Lung (tissue), 12 donors: ENCODE measurements around the gene RAE1. TPM values are rescaled to one million over a fixed set of nuclear protein-coding genes. Genes with fewer than 3 reads are reported as not detected.

Experiments
- ATAC-seq: fragments of 200-7000 bp; cut with Tn5 transposase; one replicate; pipeline ENCODE4 v1.9.1; 2020; ENCODE audit warnings: moderate number of reproducible peaks; ENCODE audit not compliant: insufficient read depth, low FRiP score
- DNase-seq, 3 donors: peaks; one replicate each; pipeline ENCODE4 v3.0.0-alpha.2; 2013 to 2017
- H3K27ac ChIP-seq, 2 donors: one replicate each; pipeline ENCODE4 v1.5.1; 2013; ENCODE audit warnings: mild to moderate bottlenecking in 2 of 2, moderate library complexity in 2 of 2, control low read depth in 1 of 2, inconsistent platforms in 1 of 2, low read depth in 1 of 2, low read length in 1 of 2
- H3K27me3 ChIP-seq, 3 donors: one replicate each; pipeline ENCODE4 v1.5.1; 2013; ENCODE audit warnings: low read length in 2 of 3; ENCODE audit not compliant: control insufficient read depth in 3 of 3, insufficient read depth in 3 of 3
- H3K36me3 ChIP-seq, 4 donors: one replicate each; pipeline ENCODE4 v1.5.1; 2013; ENCODE audit warnings: low read length in 4 of 4, mild to moderate bottlenecking in 1 of 4, moderate library complexity in 1 of 4; ENCODE audit not compliant: control insufficient read depth in 4 of 4, insufficient read depth in 4 of 4
- H3K4me1 ChIP-seq, 5 donors: one replicate each; pipeline ENCODE4 v1.5.1; 2013; ENCODE audit warnings: low read length in 5 of 5, mild to moderate bottlenecking in 2 of 5, moderate library complexity in 1 of 5; ENCODE audit not compliant: control insufficient read depth in 5 of 5, insufficient read depth in 5 of 5
- H3K4me3 ChIP-seq: one replicate; pipeline ENCODE4 v1.5.1; 2013; ENCODE audit warnings: mild to moderate bottlenecking, control low read depth, moderate library complexity
- H3K9ac ChIP-seq, 2 donors: one replicate each; pipeline ENCODE4 v1.5.1; 2013; ENCODE audit warnings: low read length in 2 of 2, control low read depth in 1 of 2; ENCODE audit not compliant: insufficient read depth in 1 of 2
- H3K9me3 ChIP-seq, 4 donors: one replicate each; pipeline ENCODE4 v1.5.1; 2013; ENCODE audit warnings: low read length in 3 of 4, mild to moderate bottlenecking in 1 of 4, moderate library complexity in 1 of 4; ENCODE audit not compliant: control insufficient read depth in 4 of 4, insufficient read depth in 3 of 4
- CTCF ChIP-seq: IDR thresholded peaks from 2 replicates; pipeline ENCODE4 v1.5.1; 2012; ENCODE audit warnings: mild to moderate bottlenecking; ENCODE audit errors: control extremely low read depth, extremely low read depth
- WGBS, 2 donors: extraction: QIAGEN DNeasy Blood & Tissue Kit; methylation state at CpG; one replicate each; pipeline ENCODE4 v1.1.7; 2013; 5-methylcytosine and 5-hydroxymethylcytosine counted together
- polyA plus RNA-seq, 2 donors: library from polyadenylated mRNA; stranded (reverse); fragments of 200-250 nt; gene quantifications; one replicate each; pipeline ENCODE4 v1.2.1, GENCODE V29; 2013
- total RNA-seq, 2 donors: library from RNA; depleted of rRNA in 1 of 2; stranded (reverse); fragments of >200 nt in 1 of 2; gene quantifications; one replicate each; pipeline ENCODE4 v1.2.1, GENCODE V29; 2014 to 2021
- donor health status: control.
- donor health status: control.
- donor health status: Bipolar disorder and iron deficiency.
- donor health status: healthy.
- donor health status: DM: yes; HTN: yes; CAD: no.

RAE1 gene
- total and polyA plus RNA-seq, 4 donors = 9.7 to 31.0 (median 20.7) TPM

GRCh38 chr20:57405236-57406016 lies 54.4 kb downstream of the RAE1 start:
- no peak for ATAC-seq
- Histone ChIP-seq H3K9ac (no peak overlapping the region), H3K9me3 (peaks cover 0 to 5% (median 0%) of the 10 kb centered on the region in 4 donors), H3K4me3 (no peak overlapping the region), H3K4me1 (peaks cover 0 to 5% (median 0%) of the 10 kb centered on the region in 5 donors), H3K27me3 (no peaks in the 10 kb centered on the region), H3K27ac (no peak overlapping the region), H3K36me3 (peaks cover 0 to 62% (median 10%) of the 10 kb centered on the region in 4 donors)
- 90 to 91% methylated on average over 18 of the region's 18 CpGs for WGBS, 2 donors
- no peak for DNase-seq
- no peak for TF ChIP-seq CTCF

DNA sequence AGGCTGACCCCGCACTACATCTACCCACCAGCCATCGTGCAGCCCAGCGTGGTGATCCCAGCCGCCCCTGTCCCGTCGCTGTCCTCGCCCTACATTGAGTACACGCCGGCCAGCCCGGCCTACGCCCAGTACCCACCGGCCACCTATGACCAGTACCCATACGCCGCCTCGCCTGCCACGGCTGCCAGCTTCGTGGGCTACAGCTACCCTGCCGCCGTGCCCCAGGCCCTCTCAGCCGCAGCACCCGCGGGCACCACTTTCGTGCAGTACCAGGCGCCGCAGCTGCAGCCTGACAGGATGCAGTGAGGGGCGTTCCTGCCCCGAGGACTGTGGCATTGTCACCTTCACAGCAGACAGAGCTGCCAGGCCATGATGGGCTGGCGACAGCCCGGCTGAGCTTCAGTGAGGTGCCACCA lies 56.5 kb downstream of the RAE1 start:
- H3K4me3 ChIP-seq = no peak overlapping the region
- WGBS, 2 donors = 95 to 96% methylated on average over 29 of the region's 29 CpGs
- H3K27ac ChIP-seq = no peak overlapping the region
- peaks cover 0 to 53% (median 7%) of the 10 kb centered on the region in 4 donors for H3K36me3 ChIP-seq
- no peak for TF ChIP-seq CTCF
- H3K9me3 ChIP-seq = peaks cover 0 to 5% (median 0%) of the 10 kb centered on the region in 4 donors
- no peak overlapping the region for H3K9ac ChIP-seq
- DNase-seq (no peak), ATAC-seq (no peak)
- H3K27me3 ChIP-seq = no peaks in the 10 kb centered on the region
- H3K4me1 ChIP-seq = peaks cover 0 to 5% (median 0%) of the 10 kb centered on the region in 5 donors

GRCh38 chr20:57408131-57408530 lies 57.1 kb downstream of the RAE1 start:
- TF ChIP-seq CTCF = no peak
- H3K36me3 ChIP-seq = peaks cover 0 to 48% (median 7%) of the 10 kb centered on the region in 4 donors
- DNase-seq (no peak), ATAC-seq (no peak)
- no peak overlapping the region for H3K9ac ChIP-seq
- H3K4me1 ChIP-seq = peaks cover 0 to 5% (median 0%) of the 10 kb centered on the region in 5 donors
- H3K4me3 ChIP-seq = no peak overlapping the region
- peaks cover 0 to 5% (median 0%) of the 10 kb centered on the region in 4 donors for H3K9me3 ChIP-seq
- WGBS, 2 donors = 85 to 86% methylated on average over 13 of the region's 13 CpGs
- no peaks in the 10 kb centered on the region for H3K27me3 ChIP-seq
- H3K27ac ChIP-seq = no peak overlapping the region
